HepG2 (cell line): Measurements from ENCODE around the gene RARA. TPM values are rescaled to one million over a fixed set of nuclear protein-coding genes. Genes with fewer than 3 reads are reported as not detected.

Experiments
- BRD4 ChIP-seq: sonication (generic); formaldehyde crosslinking; IDR thresholded peaks from 2 replicates; pipeline ENCODE4 v1.4.0; 2020; ENCODE audit warnings: missing genetic modification reagents
- E2F2 ChIP-seq: sonication (generic); formaldehyde crosslinking; IDR thresholded peaks from 2 replicates; pipeline ENCODE4 v1.4.0; 2020; ENCODE audit warnings: missing genetic modification reagents, borderline replicate concordance
- ETV6 ChIP-seq: sonication (generic); formaldehyde crosslinking; conservative IDR thresholded peaks from 2 replicates; pipeline ENCODE4 v1.4.0; 2020; ENCODE audit warnings: missing genetic modification reagents
- GABPB1 ChIP-seq: IDR thresholded peaks from 2 replicates; pipeline ENCODE4 v1.6.1; 2016; ENCODE audit warnings: mild to moderate bottlenecking, missing genetic modification reagents, moderate library complexity, missing compliant biosample characterization
- KDM6A ChIP-seq: IDR thresholded peaks from 2 replicates; pipeline ENCODE4 v1.6.1; 2016; ENCODE audit warnings: low read depth
- KLF16 ChIP-seq, 2 experiments: sonication (generic) in 1 of 2; formaldehyde crosslinking in 1 of 2; IDR thresholded peaks; 2 replicates each; pipeline versions ENCODE4 v1.6.1 to v1.8.0; 2016 to 2023; ENCODE audit warnings: missing genetic modification reagents in 2 of 2, missing compliant biosample characterization in 1 of 2
- MXI1 ChIP-seq: IDR thresholded peaks from 3 replicates; pipeline ENCODE4 v1.6.1; 2012; ENCODE audit warnings: low read depth, low read length, inconsistent platforms, borderline replicate concordance
- NFKB2 ChIP-seq: sonication (generic); formaldehyde crosslinking; IDR thresholded peaks from 2 replicates; pipeline ENCODE4 v1.4.0; 2020; ENCODE audit warnings: missing genetic modification reagents, borderline replicate concordance
- NPAS2 ChIP-seq: sonication (generic); formaldehyde crosslinking; IDR thresholded peaks from 2 replicates; pipeline ENCODE4 v1.8.0; 2022; ENCODE audit warnings: mild to moderate bottlenecking, missing genetic modification reagents, borderline replicate concordance
- RAD21 ChIP-seq: fragments of 450-650 bp; formaldehyde crosslinking; IDR thresholded peaks from 2 replicates; pipeline ENCODE4 v1.5.0; 2020; ENCODE audit warnings: mild to moderate bottlenecking
- SP140L ChIP-seq: sonication (generic); formaldehyde crosslinking; IDR thresholded peaks from 2 replicates; pipeline ENCODE4 v1.4.0; 2020; ENCODE audit warnings: missing genetic modification reagents, borderline replicate concordance
- TAF1 ChIP-seq: sonication (generic); formaldehyde crosslinking; IDR thresholded peaks from 2 replicates; pipeline ENCODE4 v1.4.0; 2020; ENCODE audit warnings: missing genetic modification reagents
- TRIM24 ChIP-seq: sonication (generic); formaldehyde crosslinking; IDR thresholded peaks from 2 replicates; pipeline ENCODE4 v1.8.0; 2022; ENCODE audit warnings: mild to moderate bottlenecking, missing genetic modification reagents
- ZBTB38 ChIP-seq: sonication (generic); formaldehyde crosslinking; IDR thresholded peaks from 2 replicates; pipeline ENCODE4 v1.5.1; 2020; ENCODE audit warnings: mild to moderate bottlenecking, missing genetic modification reagents
- ZNF501 ChIP-seq: sonication (generic); formaldehyde crosslinking; IDR thresholded peaks from 2 replicates; pipeline ENCODE4 v1.5.1; 2020; ENCODE audit warnings: mild to moderate bottlenecking, moderate library complexity, missing genetic modification reagents
- ZNF616 ChIP-seq: sonication (generic); formaldehyde crosslinking; IDR thresholded peaks from 2 replicates; pipeline ENCODE4 v1.5.0; 2020; ENCODE audit warnings: low read depth, mild to moderate bottlenecking, missing genetic modification reagents
- ZNF629 ChIP-seq: sonication (generic); formaldehyde crosslinking; conservative IDR thresholded peaks from 2 replicates; pipeline ENCODE4 v1.5.0; 2020; ENCODE audit warnings: missing genetic modification reagents
- ZNF772 ChIP-seq: sonication (generic); formaldehyde crosslinking; IDR thresholded peaks from 2 replicates; pipeline ENCODE4 v1.5.0; 2020; ENCODE audit warnings: mild to moderate bottlenecking, missing genetic modification reagents
- ZNF776 ChIP-seq: sonication (generic); formaldehyde crosslinking; IDR thresholded peaks from 2 replicates; pipeline ENCODE4 v1.4.0; 2020; ENCODE audit warnings: mild to moderate bottlenecking, missing genetic modification reagents
- ZNF777 ChIP-seq: sonication (generic); formaldehyde crosslinking; IDR thresholded peaks from 2 replicates; pipeline ENCODE4 v1.4.0; 2020; ENCODE audit warnings: missing genetic modification reagents
- ZNF83 ChIP-seq: sonication (generic); formaldehyde crosslinking; IDR thresholded peaks from 2 replicates; pipeline ENCODE4 v1.4.0; 2020; ENCODE audit warnings: missing genetic modification reagents, mild to moderate bottlenecking, borderline replicate concordance
- polyA plus RNA-seq, 8 experiments: library from polyadenylated mRNA; depleted of rRNA in 3 of 8; stranded (reverse) in 7 of 8; unstranded in 1 of 8; fragments of >200 nt; fragmentation: Illumina TruSeq in 4 of 8; extraction: Trizol in 4 of 8; gene quantifications; 2 replicates each; pipeline versions ENCODE4 v1.2.1 to v1.2.3, GENCODE V29; 2011 to 2016; ENCODE audit warnings: low read depth in 4 of 8, missing spikeins in 1 of 8, mixed read lengths in 1 of 8; ENCODE audit not compliant: insufficient read depth in 1 of 8
- total RNA-seq, 5 experiments: library from RNA; depleted of rRNA; stranded (reverse); fragments of >200 nt; fragmentation: Illumina TruSeq; extraction: Trizol; gene quantifications; 2 replicates each; pipeline ENCODE4 v1.2.3, GENCODE V29; 2016; ENCODE audit warnings: low read depth in 1 of 5
- TF ChIP-seq, protein P1 (sequence below): sonication (generic); formaldehyde crosslinking; IDR thresholded peaks from 2 replicates; pipeline ENCODE4 v1.4.0; 2020; ENCODE audit warnings: missing genetic modification reagents; ENCODE audit errors: not compliant biosample characterization
- TF ChIP-seq, protein P2 (sequence below), 2 experiments: sonication (generic) in 1 of 2; formaldehyde crosslinking in 1 of 2; IDR thresholded peaks; 2 replicates each; pipeline versions ENCODE4 v1.4.0 to v1.6.1; 2018 to 2020; ENCODE audit warnings: missing genetic modification reagents in 2 of 2, borderline replicate concordance in 1 of 2, low read depth in 1 of 2, mild to moderate bottlenecking in 1 of 2, missing biosample characterization in 1 of 2
- TF ChIP-seq, protein P3 (sequence below): sonication (generic); formaldehyde crosslinking; conservative IDR thresholded peaks from 2 replicates; pipeline ENCODE4 v1.4.0; 2020; ENCODE audit warnings: missing genetic modification reagents

The RARA gene
- total and polyA plus RNA-seq, 2 of the 13 experiments (the other 11 are each of a cell fraction or from before 2014, with no cell fraction given): 6.4 to 8.6 TPM

DNA sequence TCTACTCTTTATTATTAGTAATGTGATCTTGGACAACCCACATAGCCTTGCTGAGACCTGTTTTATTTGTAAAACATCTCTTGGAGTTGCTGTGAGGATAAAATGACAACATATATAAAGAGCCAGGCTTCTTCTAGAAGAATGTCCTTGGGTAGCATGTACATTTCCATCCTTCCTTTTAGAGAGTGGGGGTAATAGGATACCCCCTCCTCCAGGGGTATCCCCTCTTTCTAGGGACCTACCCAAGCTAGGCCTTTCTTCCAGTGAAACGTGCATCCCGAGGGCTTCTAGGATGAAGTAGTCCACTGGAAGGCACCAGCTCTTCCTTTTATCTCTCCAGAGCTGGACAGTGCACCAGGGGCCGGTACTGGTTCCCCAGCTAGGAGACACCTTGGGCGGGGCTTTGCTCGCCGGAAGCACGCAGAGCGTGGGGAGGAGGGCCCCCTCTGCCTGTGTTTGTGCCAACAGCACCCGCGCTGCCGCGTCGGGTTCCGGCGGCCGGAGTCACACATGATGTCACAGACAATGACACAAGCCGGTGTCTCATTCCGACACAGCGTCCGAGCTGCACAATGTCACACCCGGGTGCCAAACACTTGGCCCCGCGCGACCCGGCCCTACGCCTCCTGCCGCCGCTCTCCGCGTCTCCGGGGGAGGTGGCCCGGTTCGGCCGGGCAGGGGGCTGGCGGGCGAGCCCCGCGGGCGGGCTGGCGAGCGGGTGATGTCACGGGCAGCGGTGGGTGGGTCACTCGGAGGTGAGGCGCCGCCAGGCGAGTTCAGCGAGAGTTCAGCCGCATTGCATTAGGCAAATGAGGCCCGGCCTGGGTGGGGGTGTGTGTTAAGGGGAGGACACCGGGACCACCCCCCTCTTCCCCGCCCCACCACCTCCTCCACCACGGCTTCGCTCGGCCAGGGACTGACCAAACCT is 32.2 kb downstream of the RARA start (continued):
- TF ChIP-seq TRIM24 (CRISPR knock-in tag) (no peak), BRD4 (CRISPR knock-in tag) (no peak), E2F2 (CRISPR knock-in tag) (0 out of 2 replicates have a peak, but pooled peaks have one; percentile 72), MXI1 (peak; percentile 82; the same call in 1 of the 3 replicates), ZNF83 (CRISPR knock-in tag) (peak; percentile 88; the same call in 1 of the 2 replicates), KLF16 (CRISPR knock-in tag; IDR thresholded peaks at IDR 0.05) (peak in 1 of 2 experiments; percentile 77; a peak in 1 of 4 replicates), ZNF629 (CRISPR knock-in tag) (no peak), TAF1 (CRISPR knock-in tag) (peak; percentile 38; the same call in 1 of the 2 replicates), RAD21 (CRISPR knock-in tag) (peak; percentile 68), ZNF772 (CRISPR knock-in tag) (no peak), NPAS2 (CRISPR knock-in tag) (no peak), KDM6A (CRISPR knock-in tag) (no peak), ZNF616 (CRISPR knock-in tag) (peak; percentile 23; the same call in 1 of the 2 replicates), GABPB1 (CRISPR knock-in tag) (peak; percentile 95), SP140L (CRISPR knock-in tag) (no peak), ZBTB38 (CRISPR knock-in tag) (peak; percentile 84), ZNF501 (peak; percentile 69; the same call in 1 of the 2 replicates), ZNF777 (CRISPR knock-in tag) (peak; percentile 66), NFKB2 (CRISPR knock-in tag) (peak; percentile 72; the same call in 1 of the 2 replicates), ETV6 (0 out of 2 replicates have a peak, but pooled peaks have one; percentile 17), ZNF776 (peak; percentile 62; the same call in 1 of the 2 replicates)
- TF ChIP-seq, protein P1, sequence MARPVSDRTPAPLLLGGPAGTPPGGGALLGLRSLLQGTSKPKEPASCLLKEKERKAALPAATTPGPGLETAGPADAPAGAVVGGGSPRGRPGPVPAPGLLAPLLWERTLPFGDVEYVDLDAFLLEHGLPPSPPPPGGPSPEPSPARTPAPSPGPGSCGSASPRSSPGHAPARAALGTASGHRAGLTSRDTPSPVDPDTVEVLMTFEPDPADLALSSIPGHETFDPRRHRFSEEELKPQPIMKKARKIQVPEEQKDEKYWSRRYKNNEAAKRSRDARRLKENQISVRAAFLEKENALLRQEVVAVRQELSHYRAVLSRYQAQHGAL (CRISPR knock-in tag): no peak
- TF ChIP-seq, protein P2, sequence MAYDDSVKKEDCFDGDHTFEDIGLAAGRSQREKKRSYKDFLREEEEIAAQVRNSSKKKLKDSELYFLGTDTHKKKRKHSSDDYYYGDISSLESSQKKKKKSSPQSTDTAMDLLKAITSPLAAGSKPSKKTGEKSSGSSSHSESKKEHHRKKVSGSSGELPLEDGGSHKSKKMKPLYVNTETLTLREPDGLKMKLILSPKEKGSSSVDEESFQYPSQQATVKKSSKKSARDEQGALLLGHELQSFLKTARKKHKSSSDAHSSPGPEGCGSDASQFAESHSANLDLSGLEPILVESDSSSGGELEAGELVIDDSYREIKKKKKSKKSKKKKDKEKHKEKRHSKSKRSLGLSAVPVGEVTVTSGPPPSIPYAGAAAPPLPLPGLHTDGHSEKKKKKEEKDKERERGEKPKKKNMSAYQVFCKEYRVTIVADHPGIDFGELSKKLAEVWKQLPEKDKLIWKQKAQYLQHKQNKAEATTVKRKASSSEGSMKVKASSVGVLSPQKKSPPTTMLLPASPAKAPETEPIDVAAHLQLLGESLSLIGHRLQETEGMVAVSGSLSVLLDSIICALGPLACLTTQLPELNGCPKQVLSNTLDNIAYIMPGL (CRISPR knock-in tag; IDR thresholded peaks at IDR 0.05; ENCODE audit: borderline replicate concordance in 1 of 2, low read depth in 1 of 2): peak; percentile 74 to 75; a peak in 3 of 4 replicates
- TF ChIP-seq, protein P3, sequence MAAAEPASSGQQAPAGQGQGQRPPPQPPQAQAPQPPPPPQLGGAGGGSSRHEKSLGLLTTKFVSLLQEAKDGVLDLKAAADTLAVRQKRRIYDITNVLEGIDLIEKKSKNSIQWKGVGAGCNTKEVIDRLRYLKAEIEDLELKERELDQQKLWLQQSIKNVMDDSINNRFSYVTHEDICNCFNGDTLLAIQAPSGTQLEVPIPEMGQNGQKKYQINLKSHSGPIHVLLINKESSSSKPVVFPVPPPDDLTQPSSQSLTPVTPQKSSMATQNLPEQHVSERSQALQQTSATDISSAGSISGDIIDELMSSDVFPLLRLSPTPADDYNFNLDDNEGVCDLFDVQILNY (CRISPR knock-in tag): no peak
